Uterus (tissue), 4 donors: ENCODE data around the gene SLCO3A1. TPM values are rescaled to one million over a fixed set of nuclear protein-coding genes. Genes with fewer than 3 reads are reported as not detected.

Experiments
- DNase-seq, 2 donors: peaks; one replicate each; pipeline ENCODE4 v3.0.0-alpha.2; 2019 to 2020
- H3K27ac ChIP-seq, 2 donors: fragments of 200-600 bp; sonication (generic); 1 replicate in 1 of 2; 2 replicates in 1 of 2; pipeline ENCODE4 v1.5.1; 2016 to 2018
- H3K27me3 ChIP-seq, 2 donors: fragments of 200-600 bp; sonication (generic); one replicate each; pipeline ENCODE4 v1.5.1; 2018 to 2019; ENCODE audit warnings: control low read depth in 1 of 2
- H3K36me3 ChIP-seq, 2 donors: fragments of 200-600 bp; sonication (generic); one replicate each; pipeline ENCODE4 v1.5.1; 2019; ENCODE audit warnings: control low read depth in 1 of 2
- H3K4me1 ChIP-seq, 2 donors: fragments of 200-600 bp; sonication (generic); one replicate each; pipeline ENCODE4 v1.5.1; 2018 to 2019; ENCODE audit warnings: control low read depth in 1 of 2
- H3K4me3 ChIP-seq, 2 donors: fragments of 200-600 bp; sonication (generic); 1 replicate in 1 of 2; 2 replicates in 1 of 2; pipeline ENCODE4 v1.5.1; 2018 to 2019; ENCODE audit warnings: mild to moderate bottlenecking in 1 of 2
- H3K9me3 ChIP-seq, 2 donors: fragments of 200-600 bp; sonication (generic); one replicate each; pipeline ENCODE4 v1.5.1; 2019; ENCODE audit warnings: control low read depth in 1 of 2
- CTCF ChIP-seq, 4 experiments: fragments of 200-600 bp in 2 of 4; fragments of 450-650 bp in 2 of 4; sonication (generic) in 2 of 4; IDR thresholded peaks; one replicate each; pipeline ENCODE4 v1.5.1; 2016 to 2019; ENCODE audit warnings: antibody characterized with exemption in 4 of 4, mild to moderate bottlenecking in 2 of 4, moderate library complexity in 1 of 4
- POLR2A ChIP-seq, 2 donors: fragments of 450-650 bp; IDR thresholded peaks; one replicate each; pipeline ENCODE4 v1.6.1; 2016; ENCODE audit warnings: antibody characterized with exemption in 2 of 2, mild to moderate bottlenecking in 1 of 2, moderate library complexity in 1 of 2
- intact Hi-C: fragments of 100-400 bp; cut with DNase I; formaldehyde crosslinking; loops from one replicate; pipeline ENCODE4 v1.15.1; 2023; ENCODE audit warnings: low total_unique reads
- total RNA-seq, 4 donors: library from RNA; depleted of rRNA in 3 of 4; stranded (reverse); fragments of >200 nt in 3 of 4; gene quantifications; one replicate each; pipeline versions ENCODE4 v1.1.0 to v1.2.4, GENCODE V29; 2014 to 2023
- donor health status: DM: yes; HTN: yes; CAD: no.

SLCO3A1 gene
- total RNA-seq, 4 donors from 2014 or later, result 4.4 to 26.1 (median 9.5) TPM

- intact Hi-C loops, result no loop called here
- Histone ChIP-seq H3K9me3 (no peaks in the 10 kb centered on the region), H3K27ac (no peak overlapping the region), H3K36me3 (no peaks in the 10 kb centered on the region), H3K4me3 (no peak overlapping the region), H3K4me1 (no peaks in the 10 kb centered on the region), H3K27me3 (no peaks in the 10 kb centered on the region)
- TF ChIP-seq CTCF (IDR thresholded peaks at IDR 0.05) (peak; percentile 76 to 85 (median 78)), POLR2A (IDR thresholded peaks at IDR 0.05) (no peak)
- peak; percentile 67 to 75 for DNase-seq
These were observed 228.7 kb downstream of the SLCO3A1 start for GRCh38 chr15:92082006-92082843.

DNA sequence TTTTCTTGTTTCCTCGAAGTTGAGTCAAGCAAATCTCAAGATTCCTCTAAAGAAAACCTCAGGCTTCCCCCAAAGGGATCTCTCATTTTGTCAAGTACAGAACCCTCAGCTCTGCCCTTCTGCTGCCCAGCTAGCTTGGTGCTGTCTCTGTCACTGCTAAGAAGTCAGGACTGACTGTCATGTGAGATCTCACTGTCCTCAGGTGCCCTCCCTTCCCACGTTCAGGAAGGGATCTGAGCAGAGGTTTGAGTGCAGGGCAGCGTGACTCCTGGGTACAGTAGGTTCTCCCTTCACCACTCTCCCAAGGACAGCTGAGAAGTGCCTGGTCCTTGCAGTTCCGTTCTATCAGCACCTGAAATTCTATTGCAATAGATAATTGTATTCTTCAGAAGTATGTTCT, 229.7 kb downstream of the SLCO3A1 start:
- Histone ChIP-seq H3K9me3 (no peaks in the 10 kb centered on the region), H3K27me3 (no peaks in the 10 kb centered on the region), H3K36me3 (no peaks in the 10 kb centered on the region), H3K4me1 (no peaks in the 10 kb centered on the region), H3K27ac (no peak overlapping the region), H3K4me3 (no peak overlapping the region)
- intact Hi-C loops, result no loop called here
- DNase-seq, result no peak
- TF ChIP-seq CTCF (IDR thresholded peaks at IDR 0.05) (no peak), POLR2A (IDR thresholded peaks at IDR 0.05) (no peak)

DNA sequence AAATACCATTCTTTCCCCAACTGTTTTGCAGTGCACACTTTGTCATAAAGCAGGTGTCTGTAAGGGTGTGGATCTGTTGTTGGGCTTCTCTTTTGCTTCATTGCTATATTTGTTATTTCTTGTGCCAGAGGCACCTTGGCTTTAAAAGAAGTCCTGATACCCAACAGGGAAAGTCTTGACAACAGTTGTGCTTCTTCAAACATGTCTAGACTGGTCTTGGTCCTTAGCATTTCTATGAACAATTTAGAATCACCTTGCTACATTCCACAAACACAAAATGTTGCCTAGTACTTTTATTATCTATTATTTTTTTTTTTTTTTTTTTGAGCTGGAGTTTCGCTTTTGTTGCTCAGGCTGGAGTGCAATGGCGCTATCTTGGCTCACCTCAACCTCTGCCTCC, 233.7 kb downstream of the SLCO3A1 start:
- no peak overlapping the region for H3K27ac ChIP-seq
- no peak for DNase-seq
- H3K36me3 ChIP-seq, result no peaks in the 10 kb centered on the region
- no peaks in the 10 kb centered on the region for H3K4me1 ChIP-seq
- TF ChIP-seq CTCF (IDR thresholded peaks at IDR 0.05) (no peak), POLR2A (IDR thresholded peaks at IDR 0.05) (no peak)
- intact Hi-C loops, result loop anchor here (5.0 kb wide), 1 partner anchor 775 kb away; no protein-coding TSS in a partner anchor
- no peaks in the 10 kb centered on the region for H3K9me3 ChIP-seq
- no peaks in the 10 kb centered on the region for H3K27me3 ChIP-seq
- H3K4me3 ChIP-seq, result no peak overlapping the region

DNA sequence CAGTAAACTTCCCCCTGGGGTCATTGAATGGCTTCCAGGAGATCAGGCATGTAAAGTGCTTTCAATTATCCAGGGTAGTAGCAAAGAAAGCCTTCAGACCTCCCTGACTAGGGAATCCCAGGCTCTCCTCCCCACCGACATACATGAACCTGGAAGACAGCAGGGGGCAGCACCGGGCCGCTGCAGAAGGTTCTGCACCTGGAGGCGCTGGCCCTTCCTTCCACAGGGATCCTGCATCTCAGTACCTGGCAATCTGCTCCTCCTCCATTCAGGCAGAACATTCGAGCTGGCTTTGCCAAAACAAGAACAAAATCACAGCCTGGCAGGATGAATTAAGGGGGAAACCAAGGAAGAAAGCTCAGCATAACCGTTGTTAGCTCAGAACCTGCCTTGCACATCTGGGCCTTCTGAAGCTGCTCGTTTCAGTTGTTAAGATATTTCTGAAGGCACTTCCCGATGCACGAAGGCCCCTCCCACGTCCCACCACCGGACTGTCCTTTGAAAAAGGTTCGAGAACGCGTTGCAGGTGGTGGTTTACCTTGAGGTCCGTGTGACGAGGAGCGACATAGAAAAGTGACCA, 237.7 kb downstream of the SLCO3A1 start:
- no peaks in the 10 kb centered on the region for H3K36me3 ChIP-seq
- H3K9me3 ChIP-seq, result no peaks in the 10 kb centered on the region
- TF ChIP-seq POLR2A (IDR thresholded peaks at IDR 0.05), result no peak
- TF ChIP-seq CTCF (IDR thresholded peaks at IDR 0.05), result peak in 3 of 4 experiments; percentile 5 to 22 (median 12)
- no peak overlapping the region for H3K27ac ChIP-seq
- H3K4me1 ChIP-seq, result no peaks in the 10 kb centered on the region
- intact Hi-C loops, result no loop called here
- no peak for DNase-seq
- no peak overlapping the region for H3K4me3 ChIP-seq
- no peaks in the 10 kb centered on the region for H3K27me3 ChIP-seq
